ENCODE measurements around the gene HTRA1.

HTRA1 gene

GRCh38 chr10:122525788-122526187, 64.4 kb downstream of the HTRA1 start:
- FAIRE-seq (no peak), DNase-seq (ENCODE audit: insufficient read length, low spot score) (no peak)
- no peak for TF ChIP-seq CTCF (IDR thresholded peaks at IDR 0.05; ENCODE audit: insufficient read depth, missing control alignments)

DNA sequence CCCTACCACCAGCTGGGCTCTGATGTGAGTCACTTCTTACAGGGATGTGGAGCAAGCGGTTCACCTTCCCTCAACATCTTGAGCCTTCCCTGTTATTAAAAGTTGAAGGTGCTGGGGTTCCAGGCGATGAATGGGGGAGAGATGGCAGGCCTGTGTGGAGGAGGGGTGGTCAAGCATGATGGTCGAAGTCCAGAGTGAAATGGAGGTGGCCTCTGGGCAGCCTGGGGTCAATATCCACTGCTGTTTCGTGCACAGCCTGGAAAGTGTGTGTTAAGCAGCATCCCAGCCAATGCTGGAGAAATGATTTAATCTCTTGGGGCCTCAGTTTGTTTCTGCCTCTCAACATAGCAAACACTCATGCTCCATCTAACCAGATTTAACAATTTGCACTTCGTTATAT, 65.5 kb downstream of the HTRA1 start:
- no peak for TF ChIP-seq CTCF (IDR thresholded peaks at IDR 0.05; ENCODE audit: insufficient read depth, missing control alignments)
- FAIRE-seq (no peak), DNase-seq (ENCODE audit: insufficient read length, low spot score) (no peak)

DNA sequence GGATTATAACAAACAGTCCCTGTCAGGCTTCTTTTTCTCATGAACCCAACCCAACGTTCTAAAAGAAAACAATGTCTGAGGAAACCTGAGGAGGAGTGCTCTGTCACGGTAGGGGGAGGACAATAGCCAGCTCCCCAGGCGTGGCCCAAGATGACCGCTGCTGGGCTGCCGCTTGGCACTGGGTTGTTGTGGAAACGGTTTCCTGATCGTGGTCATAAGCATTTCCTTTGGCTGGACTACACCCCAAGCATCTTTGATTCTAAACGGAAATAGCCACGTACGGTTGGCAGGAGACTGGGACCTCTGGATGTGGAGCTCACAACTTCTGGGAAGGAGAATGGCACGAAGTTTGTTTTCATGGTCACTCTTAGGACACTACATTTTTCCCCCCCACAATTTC, 68.8 kb downstream of the HTRA1 start:
- FAIRE-seq = no peak
- TF ChIP-seq CTCF (IDR thresholded peaks at IDR 0.05; ENCODE audit: insufficient read depth, missing control alignments) = no peak
- no peak for DNase-seq (ENCODE audit: insufficient read length, low spot score)

DNA sequence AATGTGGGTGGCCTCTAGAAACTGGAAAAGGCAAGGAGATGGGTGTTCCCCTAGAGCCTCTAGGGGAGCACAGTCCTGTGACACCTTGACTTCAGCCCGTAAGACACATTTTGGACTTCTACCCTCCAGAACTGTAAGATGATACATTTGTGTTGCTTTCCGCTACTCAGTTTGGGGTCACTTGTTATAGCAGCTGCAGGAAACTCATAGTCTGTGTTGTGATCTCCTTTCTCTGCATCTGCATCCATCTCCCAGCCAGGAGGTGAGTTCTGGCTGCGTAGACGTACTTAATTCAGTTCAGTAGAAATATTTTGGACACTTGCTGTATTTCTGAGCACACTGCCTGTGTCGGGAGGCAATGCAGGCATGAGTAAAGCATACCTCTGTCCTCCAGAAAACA, 69.9 kb downstream of the HTRA1 start:
- DNase-seq (ENCODE audit: insufficient read length, low spot score) (no peak), FAIRE-seq (no peak)
- TF ChIP-seq CTCF (IDR thresholded peaks at IDR 0.05; ENCODE audit: insufficient read depth, missing control alignments) = no peak

GRCh38 chr10:122531939-122532338, 70.6 kb downstream of the HTRA1 start:
- no peak for TF ChIP-seq CTCF (IDR thresholded peaks at IDR 0.05; ENCODE audit: insufficient read depth, missing control alignments)
- DNase-seq (ENCODE audit: insufficient read length, low spot score) (no peak), FAIRE-seq (no peak)

- no peak for DNase-seq (ENCODE audit: insufficient read length, low spot score)
- FAIRE-seq = no peak
- TF ChIP-seq CTCF (IDR thresholded peaks at IDR 0.05; ENCODE audit: insufficient read depth, missing control alignments) = no peak
Measured at GRCh38 chr10:122532601-122533296, 71.4 kb downstream of the HTRA1 start.

- TF ChIP-seq CTCF (IDR thresholded peaks at IDR 0.05; ENCODE audit: insufficient read depth, missing control alignments) = no peak
Measured at GRCh38 chr10:122537545-122537944, 76.2 kb downstream of the HTRA1 start.

More at GRCh38 chr10:122537545-122537944, 76.2 kb downstream of the HTRA1 start:
- DNase-seq (ENCODE audit: insufficient read length, low spot score) (no peak), FAIRE-seq (no peak)

All from D721Med (cell line).